ENCODE results near the gene HAUS8.
A peak's percentile ranks its signal among the peaks of the same experiment; 100 is the strongest.

Gene HAUS8

GRCh38 chr19:17075864-17076542, 751 bp upstream of the HAUS8 start:
- peaks cover 76% of the 10 kb centered on the region for H3K4me1 ChIP-seq (ENCODE audit: control insufficient read depth, low read length)
- H3F3A ChIP-seq (ENCODE audit: control insufficient read depth, insufficient read depth), result no peaks in the 10 kb centered on the region
- H3K36me3 ChIP-seq (ENCODE audit: control insufficient read depth, low read length), result peaks cover 68% of the 10 kb centered on the region
- peak overlapping the region; percentile 82 for H3K4me3 ChIP-seq (ENCODE audit: low read length)
- H3K4me2 ChIP-seq (ENCODE audit: low read length), result peak overlapping the region; percentile 93
- H3K9me3 ChIP-seq (ENCODE audit: control insufficient read depth, insufficient read depth, low read length), result no peaks in the 10 kb centered on the region
- H3K9me2 ChIP-seq (replicated peaks; ENCODE audit: control insufficient read depth, low read length), result no peaks in the 10 kb centered on the region
- TF ChIP-seq EZH2phosphoT487 (IDR thresholded peaks at IDR 0.05; ENCODE audit: borderline replicate concordance, low read length), result no peak
- no peak for TF ChIP-seq CTCF (IDR thresholded peaks at IDR 0.05; ENCODE audit: low read depth, low read length, poor library complexity, severe bottlenecking)
- H4K20me1 ChIP-seq (ENCODE audit: control insufficient read depth, insufficient read depth, low read depth, low read length), result peaks cover 24% of the 10 kb centered on the region
- peak overlapping the region; percentile 66 for H3K27ac ChIP-seq (ENCODE audit: low read depth, low read length)
- no peaks in the 10 kb centered on the region for H3K27me3 ChIP-seq (ENCODE audit: control insufficient read depth, low read length)
- peaks cover 96% of the 10 kb centered on the region for H3K79me2 ChIP-seq (ENCODE audit: control insufficient read depth, low read length)

GRCh38 chr19:17074634-17075034, 618 bp downstream of the HAUS8 start:
- Histone ChIP-seq H3K4me1 (ENCODE audit: control insufficient read depth, low read length) (peaks cover 77% of the 10 kb centered on the region), H3K9me3 (ENCODE audit: control insufficient read depth, insufficient read depth, low read length) (no peaks in the 10 kb centered on the region), H3K79me2 (ENCODE audit: control insufficient read depth, low read length) (peaks cover 96% of the 10 kb centered on the region), H4K20me1 (ENCODE audit: control insufficient read depth, insufficient read depth, low read depth, low read length) (peaks cover 24% of the 10 kb centered on the region), H3K27me3 (ENCODE audit: control insufficient read depth, low read length) (no peaks in the 10 kb centered on the region), H3K9me2 (replicated peaks; ENCODE audit: control insufficient read depth, low read length) (no peaks in the 10 kb centered on the region), H3K27ac (ENCODE audit: low read depth, low read length) (peak overlapping the region; percentile 86), H3K4me2 (ENCODE audit: low read length) (peak overlapping the region; percentile 99), H3K36me3 (ENCODE audit: control insufficient read depth, low read length) (peaks cover 77% of the 10 kb centered on the region), H3F3A (ENCODE audit: control insufficient read depth, insufficient read depth) (no peaks in the 10 kb centered on the region), H3K4me3 (ENCODE audit: low read length) (peak overlapping the region; percentile 97)
- no peak for TF ChIP-seq EZH2phosphoT487 (IDR thresholded peaks at IDR 0.05; ENCODE audit: borderline replicate concordance, low read length)
- TF ChIP-seq CTCF (IDR thresholded peaks at IDR 0.05; ENCODE audit: low read depth, low read length, poor library complexity, severe bottlenecking), result peak; percentile 8

GRCh38 chr19:17073869-17074633, 1.2 kb downstream of the HAUS8 start:
- Histone ChIP-seq H3K4me1 (ENCODE audit: control insufficient read depth, low read length) (peaks cover 77% of the 10 kb centered on the region), H3K27me3 (ENCODE audit: control insufficient read depth, low read length) (no peaks in the 10 kb centered on the region), H3K4me2 (ENCODE audit: low read length) (peak overlapping the region; percentile 99), H4K20me1 (ENCODE audit: control insufficient read depth, insufficient read depth, low read depth, low read length) (peaks cover 24% of the 10 kb centered on the region), H3F3A (ENCODE audit: control insufficient read depth, insufficient read depth) (no peaks in the 10 kb centered on the region), H3K9me3 (ENCODE audit: control insufficient read depth, insufficient read depth, low read length) (no peaks in the 10 kb centered on the region), H3K36me3 (ENCODE audit: control insufficient read depth, low read length) (peaks cover 82% of the 10 kb centered on the region), H3K79me2 (ENCODE audit: control insufficient read depth, low read length) (peaks cover 96% of the 10 kb centered on the region), H3K4me3 (ENCODE audit: low read length) (peak overlapping the region; percentile 97), H3K9me2 (replicated peaks; ENCODE audit: control insufficient read depth, low read length) (no peaks in the 10 kb centered on the region), H3K27ac (ENCODE audit: low read depth, low read length) (peak overlapping the region; percentile 86)
- TF ChIP-seq CTCF (IDR thresholded peaks at IDR 0.05; ENCODE audit: low read depth, low read length, poor library complexity, severe bottlenecking) (no peak), EZH2phosphoT487 (IDR thresholded peaks at IDR 0.05; ENCODE audit: borderline replicate concordance, low read length) (no peak)
